ENCODE data around the gene PTGER1. TPM values are rescaled to one million over a fixed set of nuclear protein-coding genes. Genes with fewer than 3 reads are reported as not detected.

PTGER1 gene
- total and polyA plus RNA-seq, 2 of the 8 experiments (the other 6 are each of a cell fraction or from before 2014, with no cell fraction given) = 0.20 to 0.41 TPM

DNA sequence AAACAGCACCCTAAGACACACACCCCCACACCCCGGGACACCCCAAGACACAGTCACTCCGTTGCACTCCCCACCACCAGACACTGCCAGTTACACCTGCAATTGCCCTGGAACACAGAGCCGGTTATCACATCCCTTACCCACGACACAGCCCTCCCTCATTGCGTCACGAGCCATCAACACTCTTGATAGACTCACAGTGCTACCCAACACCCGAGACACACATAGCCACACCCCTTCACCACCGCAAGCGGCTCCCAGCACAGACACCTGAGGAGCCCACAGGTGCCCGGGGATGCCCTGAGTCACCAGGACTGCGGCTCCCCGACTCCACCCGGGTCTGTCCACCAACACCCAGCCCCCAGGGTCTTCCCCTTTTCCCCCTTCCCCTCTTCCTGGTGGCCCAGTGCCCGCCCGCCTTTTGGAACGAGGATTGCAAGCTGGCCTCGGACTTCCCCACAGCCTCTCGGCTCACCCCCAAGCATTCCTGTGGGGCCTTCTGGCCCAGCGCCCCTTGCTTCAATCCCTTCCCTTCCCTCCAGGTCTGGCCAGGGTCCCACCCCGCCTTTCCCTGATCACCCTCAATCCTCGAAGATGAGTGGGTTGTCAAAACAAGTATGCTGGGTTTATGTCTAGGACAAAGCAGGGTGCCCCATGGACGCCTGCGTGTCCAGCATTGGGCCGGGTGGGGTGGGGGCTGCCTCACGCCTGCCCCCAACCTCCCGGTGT, 1.7 kb upstream of the PTGER1 start:
- Histone ChIP-seq H3K4me2 (ENCODE audit: insufficient read depth in 1 of 2, low read depth in 2 of 2, low read length in 2 of 2) (no peak overlapping the region), H2BK20ac (ENCODE audit: low read length) (no peak overlapping the region), H3K27ac (ENCODE audit: low read depth, low read length) (no peak overlapping the region), H2BK5ac (ENCODE audit: low read depth, low read length) (no peak overlapping the region), H3K9me3 (ENCODE audit: insufficient read depth in 2 of 2, low read depth in 1 of 2, low read length in 1 of 2) (no peaks in the 10 kb centered on the region), H4K8ac (ENCODE audit: extremely low read depth, insufficient read depth, low read length) (peak overlapping the region; percentile 73; the same call in 1 of the 2 replicates), H3K79me2 (ENCODE audit: control insufficient read depth in 1 of 2, insufficient read depth in 2 of 2, low read length in 2 of 2) (no peaks in the 10 kb centered on the region), H3K23ac (ENCODE audit: insufficient read length) (no peak overlapping the region), H3K27me3 (replicated peaks in 1 of 4; ENCODE audit: control insufficient read depth in 3 of 4, extremely low read depth in 1 of 4, insufficient read depth in 3 of 4, low read length in 3 of 4) (no peaks in the 10 kb centered on the region), H3K4me1 (replicated peaks in 1 of 4; ENCODE audit: control insufficient read depth in 3 of 4, insufficient read depth in 4 of 4, low read length in 3 of 4) (peaks cover 0 to 33% (median 18%) of the 10 kb centered on the region in 4 experiments; a peak in 6 of 7 replicates), H3K9ac (replicated peaks in 1 of 4; ENCODE audit: extremely low read depth in 1 of 4, low read depth in 3 of 4, low read length in 3 of 4) (no peak overlapping the region), H2BK15ac (ENCODE audit: low read length) (no peak overlapping the region), H3K4ac (replicated peaks; ENCODE audit: insufficient read length, low read depth, low read length) (no peak overlapping the region), H4K5ac (ENCODE audit: insufficient read length, low read depth, low read length) (no peak overlapping the region), H2BK120ac (replicated peaks; ENCODE audit: low read depth, low read length) (no peak overlapping the region), H2AFZ (ENCODE audit: low read length) (no peak overlapping the region), H3K14ac (ENCODE audit: insufficient read length) (no peak overlapping the region), H3K18ac (ENCODE audit: extremely low read depth, low read length) (no peak overlapping the region), H4K91ac (replicated peaks; ENCODE audit: insufficient read length, low read length) (peak overlapping the region; percentile 27), H4K20me1 (replicated peaks in 1 of 2; ENCODE audit: control insufficient read depth in 1 of 2, insufficient read depth in 2 of 2, low read length in 2 of 2) (peaks cover 0 to 6% of the 10 kb centered on the region in 2 experiments), H2BK12ac (ENCODE audit: low read depth, low read length) (no peak overlapping the region), H3K36me3 (ENCODE audit: control insufficient read depth in 2 of 4, insufficient read depth in 4 of 4, low read length in 3 of 4) (peaks cover 5 to 12% (median 10%) of the 10 kb centered on the region in 4 experiments; a peak in 6 of 8 replicates), H2AK5ac (ENCODE audit: low read depth, low read length) (no peak overlapping the region; the same call in 1 of the 2 replicates), H3K23me2 (ENCODE audit: low read depth, low read length) (peaks cover 4% of the 10 kb centered on the region), H3K79me1 (ENCODE audit: low read depth, low read length) (no peaks in the 10 kb centered on the region), H3K56ac (replicated peaks; ENCODE audit: insufficient read length, low read depth, low read length) (no peak overlapping the region), H3K4me3 (ENCODE audit: extremely low read depth in 1 of 4, insufficient read depth in 2 of 4, low read depth in 3 of 4, low read length in 4 of 4) (no peak overlapping the region)
- TF ChIP-seq CEBPB (IDR thresholded peaks at IDR 0.05; ENCODE audit: low read depth, low read length) (peak; percentile 64), EP300 (IDR thresholded peaks at IDR 0.05; ENCODE audit: borderline replicate concordance in 1 of 2, low read depth in 2 of 2, low read length in 2 of 2) (no peak), POU5F1 (IDR thresholded peaks at IDR 0.05; ENCODE audit: low read depth, low read length) (no peak), SP1 (IDR thresholded peaks at IDR 0.05; ENCODE audit: low read depth, low read length) (no peak)
- POLR2A ChIA-PET (ENCODE audit: partially characterized antibody) = interaction anchor here (1.2 to 2.5 kb wide), 2 partner anchors 10 to 14 kb away, joined by 3 to 10 read pairs; no protein-coding TSS in a partner anchor
- FAIRE-seq (no peak), DNase-seq (ENCODE audit: low read depth in 1 of 2, low spot score in 2 of 2) (peak in 1 of 2 experiments; percentile 50)
- 90% methylated on average over 24 of the region's 26 CpGs; no CpG with 5 or more reads in 1 of the 2 experiments for WGBS, 2 experiments (ENCODE audit: extremely low coverage in 1 of 2, insufficient coverage in 1 of 2, insufficient read length in 1 of 2, insufficient replicate concordance in 2 of 2, low coverage in 1 of 2, low lambda C conversion rate in 2 of 2, missing lambda C conversion rate in 1 of 2)
- CTCF ChIA-PET (ENCODE audit: partially characterized antibody) = interaction anchor here (0.7 to 4.7 kb wide), 3 partner anchors 10 to 77 kb away, joined by 3 to 34 read pairs (median 3); no protein-coding TSS in a partner anchor
